Neuronal stem cell (in vitro differentiated cells): ENCODE results near the gene TBXAS1.

Source experiments
- DNase-seq: peaks from one replicate; pipeline ENCODE4 v3.0.0-alpha.2; 2013; ENCODE audit warnings: low spot score
- H2AFZ ChIP-seq: one replicate; pipeline ENCODE4 v1.6.1; 2013; ENCODE audit warnings: mild to moderate bottlenecking, low read length, inconsistent platforms
- H2AK5ac ChIP-seq: 2 replicates; pipeline ENCODE4 v1.6.1; 2013; ENCODE audit warnings: low read depth, mild to moderate bottlenecking, inconsistent platforms, low read length, moderate library complexity, mixed read lengths
- H2BK120ac ChIP-seq: 2 replicates; pipeline ENCODE4 v1.6.1; 2013; ENCODE audit warnings: low read depth, mild to moderate bottlenecking, inconsistent platforms, low read length, moderate library complexity, mixed read lengths
- H2BK12ac ChIP-seq: one replicate; pipeline ENCODE4 v1.6.1; 2013; ENCODE audit warnings: low read length, inconsistent platforms
- H2BK15ac ChIP-seq: 2 replicates; pipeline ENCODE4 v1.6.1; 2013; ENCODE audit warnings: mild to moderate bottlenecking, low read length, inconsistent platforms, mixed read lengths
- H2BK5ac ChIP-seq: one replicate; pipeline ENCODE4 v1.6.1; 2013; ENCODE audit warnings: inconsistent platforms, mild to moderate bottlenecking, low read length, moderate library complexity
- H3K14ac ChIP-seq: one replicate; pipeline ENCODE4 v1.6.1; 2013; ENCODE audit warnings: low read length, inconsistent platforms
- H3K18ac ChIP-seq: 2 replicates; pipeline ENCODE4 v1.6.1; 2013; ENCODE audit warnings: low read length, inconsistent platforms
- H3K23ac ChIP-seq: 2 replicates; pipeline ENCODE4 v1.6.1; 2013; ENCODE audit warnings: low read depth, mild to moderate bottlenecking, mixed read lengths, low read length, inconsistent platforms; ENCODE audit not compliant: poor library complexity
- H3K27ac ChIP-seq: replicated peaks from 3 replicates; pipeline ENCODE4 v1.5.1; 2013; ENCODE audit warnings: low read length, inconsistent platforms
- H3K27me3 ChIP-seq, 3 experiments: 2 replicates each; pipeline ENCODE4 v1.6.1; 2013; ENCODE audit warnings: low read length in 3 of 3, mild to moderate bottlenecking in 2 of 3, inconsistent platforms in 1 of 3, low read depth in 1 of 3, mixed read lengths in 1 of 3, moderate library complexity in 1 of 3; ENCODE audit not compliant: control insufficient read depth in 3 of 3, insufficient read depth in 3 of 3
- H3K36me3 ChIP-seq, 2 donors: replicated peaks in 1 of 2; 2 replicates each; pipeline ENCODE4 v1.6.1; 2013; ENCODE audit warnings: low read length in 2 of 2; ENCODE audit not compliant: control insufficient read depth in 2 of 2, insufficient read depth in 2 of 2
- H3K4ac ChIP-seq: 2 replicates; pipeline ENCODE4 v1.6.1; 2013; ENCODE audit warnings: inconsistent platforms, mild to moderate bottlenecking, low read length, moderate library complexity
- H3K4me1 ChIP-seq, 2 donors: 1 replicate in 1 of 2; 2 replicates in 1 of 2; pipeline ENCODE4 v1.6.1; 2013; ENCODE audit warnings: low read length in 2 of 2, low read depth in 1 of 2; ENCODE audit not compliant: control insufficient read depth in 2 of 2, insufficient read depth in 1 of 2
- H3K4me2 ChIP-seq: one replicate; pipeline ENCODE4 v1.6.1; 2013; ENCODE audit warnings: mild to moderate bottlenecking, low read length, inconsistent platforms; ENCODE audit not compliant: insufficient read depth, poor library complexity, severe bottlenecking
- H3K4me3 ChIP-seq, 2 donors: 2 replicates each; pipeline ENCODE4 v1.5.1; 2013; ENCODE audit warnings: low read length in 2 of 2, mild to moderate bottlenecking in 2 of 2, inconsistent platforms in 1 of 2, moderate library complexity in 1 of 2
- H3K79me1 ChIP-seq: one replicate; pipeline ENCODE4 v1.6.1; 2013; ENCODE audit warnings: low read depth, mild to moderate bottlenecking, inconsistent platforms, low read length, moderate library complexity
- H3K9ac ChIP-seq: one replicate; pipeline ENCODE4 v1.6.1; 2013; ENCODE audit warnings: mild to moderate bottlenecking, low read depth, low read length, inconsistent platforms; ENCODE audit not compliant: poor library complexity
- H3K9me3 ChIP-seq, 2 donors: replicated peaks in 1 of 2; 2 replicates each; pipeline versions ENCODE3 to v1.6.1; 2013; ENCODE audit warnings: low read length in 2 of 2, mild to moderate bottlenecking in 2 of 2, inconsistent platforms in 1 of 2, low read depth in 1 of 2, mixed read lengths in 1 of 2, moderate library complexity in 1 of 2; ENCODE audit not compliant: control insufficient read depth in 2 of 2, insufficient read depth in 1 of 2
- H4K8ac ChIP-seq: one replicate; pipeline ENCODE4 v1.6.1; 2013; ENCODE audit warnings: low read depth, mild to moderate bottlenecking, inconsistent platforms, low read length, moderate library complexity
- H4K91ac ChIP-seq: one replicate; pipeline ENCODE4 v1.6.1; 2013; ENCODE audit warnings: low read length, low read depth, mild to moderate bottlenecking, inconsistent platforms; ENCODE audit not compliant: poor library complexity
- WGBS, 2 donors: extraction: QIAGEN DNeasy Blood & Tissue Kit; methylation state at CpG; one replicate each; pipeline ENCODE4 v1.1.7; 2013; ENCODE audit warnings: missing lambda C conversion rate in 2 of 2, mixed read lengths in 1 of 2; ENCODE audit not compliant: insufficient read length in 2 of 2, insufficient replicate concordance in 1 of 2; ENCODE audit errors: extremely low coverage in 2 of 2; 5-methylcytosine and 5-hydroxymethylcytosine counted together

The TBXAS1 gene

GRCh38 chr7:139993169-139993568, 164.1 kb downstream of the TBXAS1 start:
- Histone ChIP-seq H4K8ac (no peak overlapping the region), H2BK12ac (no peak overlapping the region), H2BK120ac (no peak overlapping the region), H2AK5ac (no peak overlapping the region), H3K4ac (no peak overlapping the region), H3K4me3 (no peak overlapping the region), H4K91ac (no peak overlapping the region), H3K23ac (no peak overlapping the region), H3K14ac (no peak overlapping the region), H2AFZ (no peak overlapping the region), H3K27ac (no peak overlapping the region), H3K79me1 (no peaks in the 10 kb centered on the region), H3K9ac (no peak overlapping the region), H2BK15ac (no peak overlapping the region), H3K4me2 (no peak overlapping the region), H2BK5ac (no peak overlapping the region), H3K27me3 (peaks cover 0 to 28% (median 0%) of the 10 kb centered on the region in 3 experiments), H3K4me1 (peaks cover 0 to 6% of the 10 kb centered on the region in 2 donors), H3K9me3 (no peaks in the 10 kb centered on the region), H3K18ac (no peak overlapping the region), H3K36me3 (no peaks in the 10 kb centered on the region)
- no peak for DNase-seq
- whole genome bisulfite sequencing, 2 donors: no CpG with 5 or more reads among the region's 8 CpGs

- peaks cover 0 to 32% (median 0%) of the 10 kb centered on the region in 3 experiments for H3K27me3 ChIP-seq
- no peak overlapping the region for H2BK120ac ChIP-seq
- H3K23ac ChIP-seq: no peak overlapping the region
- no peaks in the 10 kb centered on the region for H3K36me3 ChIP-seq
- peaks cover 0 to 6% of the 10 kb centered on the region in 2 donors for H3K4me1 ChIP-seq
- H3K4me2 ChIP-seq: no peak overlapping the region
- H4K91ac ChIP-seq: no peak overlapping the region
- DNase-seq: no peak
- no peak overlapping the region for H3K27ac ChIP-seq
- H4K8ac ChIP-seq: no peak overlapping the region
- no peak overlapping the region for H2BK5ac ChIP-seq
- no peak overlapping the region for H3K14ac ChIP-seq
- no peak overlapping the region for H2BK15ac ChIP-seq
- no peak overlapping the region for H2AFZ ChIP-seq
- H3K79me1 ChIP-seq: no peaks in the 10 kb centered on the region
- no peak overlapping the region for H2AK5ac ChIP-seq
- no peaks in the 10 kb centered on the region for H3K9me3 ChIP-seq
- H3K9ac ChIP-seq: no peak overlapping the region
- no peak overlapping the region for H2BK12ac ChIP-seq
- no CpG with 5 or more reads among the region's 2 CpGs for WGBS, 2 donors
- no peak overlapping the region for H3K18ac ChIP-seq
- no peak overlapping the region for H3K4me3 ChIP-seq
- H3K4ac ChIP-seq: no peak overlapping the region
These were observed 164.5 kb downstream of the TBXAS1 start for GRCh38 chr7:139993592-139993991.

GRCh38 chr7:139994356-139994755, 165.3 kb downstream of the TBXAS1 start:
- no peak overlapping the region for H3K4me3 ChIP-seq
- H3K79me1 ChIP-seq: no peaks in the 10 kb centered on the region
- H2BK120ac ChIP-seq: no peak overlapping the region
- peaks cover 0 to 34% (median 0%) of the 10 kb centered on the region in 3 experiments for H3K27me3 ChIP-seq
- H3K23ac ChIP-seq: no peak overlapping the region
- peaks cover 0 to 6% of the 10 kb centered on the region in 2 donors for H3K4me1 ChIP-seq
- H3K18ac ChIP-seq: no peak overlapping the region
- DNase-seq: no peak
- no peak overlapping the region for H3K9ac ChIP-seq
- no peaks in the 10 kb centered on the region for H3K36me3 ChIP-seq
- H3K27ac ChIP-seq: no peak overlapping the region
- no peak overlapping the region for H2BK5ac ChIP-seq
- H2BK12ac ChIP-seq: no peak overlapping the region
- peak overlapping the region; percentile 40 for H2AFZ ChIP-seq
- H3K9me3 ChIP-seq: no peaks in the 10 kb centered on the region
- H4K91ac ChIP-seq: no peak overlapping the region
- no peak overlapping the region for H2AK5ac ChIP-seq
- H3K4ac ChIP-seq: no peak overlapping the region
- H4K8ac ChIP-seq: no peak overlapping the region
- H2BK15ac ChIP-seq: no peak overlapping the region
- WGBS, 2 donors: no CpG with 5 or more reads among the region's 1 CpG
- H3K14ac ChIP-seq: no peak overlapping the region
- no peak overlapping the region for H3K4me2 ChIP-seq

- Histone ChIP-seq H3K14ac (no peak overlapping the region), H3K79me1 (no peaks in the 10 kb centered on the region), H2BK15ac (no peak overlapping the region), H3K36me3 (no peaks in the 10 kb centered on the region), H2AK5ac (no peak overlapping the region), H3K9ac (no peak overlapping the region), H3K23ac (no peak overlapping the region), H4K8ac (no peak overlapping the region), H3K4me1 (peaks cover 0 to 6% of the 10 kb centered on the region in 2 donors), H3K4ac (no peak overlapping the region), H3K4me2 (no peak overlapping the region), H2BK120ac (no peak overlapping the region), H3K27me3 (peaks cover 0 to 31% (median 0%) of the 10 kb centered on the region in 3 experiments), H2BK5ac (peak overlapping the region; percentile 12), H2BK12ac (no peak overlapping the region), H3K27ac (no peak overlapping the region), H2AFZ (peak overlapping the region; percentile 40), H3K4me3 (no peak overlapping the region), H3K18ac (peak overlapping the region; percentile 25), H4K91ac (no peak overlapping the region), H3K9me3 (no peaks in the 10 kb centered on the region)
- DNase-seq: no peak
- WGBS, 2 donors: no CpG with 5 or more reads among the region's 19 CpGs
These were observed 166.2 kb downstream of the TBXAS1 start for GRCh38 chr7:139995017-139995915.
